Measurements from ENCODE around the gene CORIN.

The CORIN gene

DNA sequence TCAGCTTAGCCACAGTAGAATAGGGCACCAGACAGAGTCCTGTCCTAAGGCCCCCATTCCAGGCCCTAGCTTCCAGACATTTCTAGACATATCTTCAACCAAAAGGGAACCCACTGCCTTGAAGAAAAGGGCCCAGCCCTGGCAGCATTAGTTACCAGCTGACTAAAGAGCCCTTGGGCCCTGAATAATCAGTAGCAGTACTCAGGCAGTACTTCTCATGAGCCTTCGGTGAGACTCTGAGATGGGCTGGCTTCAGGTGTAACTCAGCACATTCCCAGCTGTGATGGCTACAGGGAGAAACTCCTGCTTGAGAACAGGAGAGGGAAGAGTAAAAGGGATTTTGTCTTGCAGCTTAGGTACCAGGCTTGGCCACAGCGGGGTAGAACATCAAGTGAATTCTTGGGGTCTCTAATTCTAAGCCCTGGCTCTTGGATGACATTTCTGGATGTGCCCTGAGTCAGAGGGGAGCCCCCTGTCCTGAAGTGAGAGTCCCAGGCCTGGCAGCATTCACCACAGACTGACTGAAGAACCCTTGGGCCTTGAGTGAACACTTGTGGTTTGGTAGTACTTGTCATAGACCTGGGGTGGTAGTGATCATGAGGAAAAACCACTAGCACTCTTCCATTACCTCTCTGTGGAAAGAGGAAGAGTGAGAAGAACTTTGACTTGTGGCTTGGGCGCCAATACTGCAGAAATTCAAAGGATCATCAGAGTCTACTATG, 182.7 kb downstream of the CORIN start:
- POLR2A ChIA-PET, result no interaction called here
- H3K36me3 ChIP-seq (ENCODE audit: control insufficient read depth in 2 of 2, insufficient read depth in 1 of 2, low read length in 2 of 2), result no peaks in the 10 kb centered on the region
- H3K9me3 ChIP-seq (ENCODE audit: control insufficient read depth, insufficient read depth, low read depth, low read length), result no peaks in the 10 kb centered on the region
- no peaks in the 10 kb centered on the region for H3K4me1 ChIP-seq (ENCODE audit: control insufficient read depth, insufficient read depth, low read length)
- no peak for TF ChIP-seq ZNF548 (tag by site-specific recombination; IDR thresholded peaks at IDR 0.05)
- TF ChIP-seq, protein P1, sequence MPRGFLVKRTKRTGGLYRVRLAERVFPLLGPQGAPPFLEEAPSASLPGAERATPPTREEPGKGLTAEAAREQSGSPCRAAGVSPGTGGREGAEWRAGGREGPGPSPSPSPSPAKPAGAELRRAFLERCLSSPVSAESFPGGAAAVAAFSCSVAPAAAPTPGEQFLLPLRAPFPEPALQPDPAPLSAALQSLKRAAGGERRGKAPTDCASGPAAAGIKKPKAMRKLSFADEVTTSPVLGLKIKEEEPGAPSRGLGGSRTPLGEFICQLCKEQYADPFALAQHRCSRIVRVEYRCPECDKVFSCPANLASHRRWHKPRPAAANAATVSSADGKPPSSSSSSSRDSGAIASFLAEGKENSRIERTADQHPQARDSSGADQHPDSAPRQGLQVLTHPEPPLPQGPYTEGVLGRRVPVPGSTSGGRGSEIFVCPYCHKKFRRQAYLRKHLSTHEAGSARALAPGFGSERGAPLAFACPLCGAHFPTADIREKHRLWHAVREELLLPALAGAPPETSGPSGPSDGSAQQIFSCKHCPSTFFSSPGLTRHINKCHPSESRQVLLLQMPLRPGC (tag by site-specific recombination; IDR thresholded peaks at IDR 0.05), result no peak
- TF ChIP-seq, protein P2, sequence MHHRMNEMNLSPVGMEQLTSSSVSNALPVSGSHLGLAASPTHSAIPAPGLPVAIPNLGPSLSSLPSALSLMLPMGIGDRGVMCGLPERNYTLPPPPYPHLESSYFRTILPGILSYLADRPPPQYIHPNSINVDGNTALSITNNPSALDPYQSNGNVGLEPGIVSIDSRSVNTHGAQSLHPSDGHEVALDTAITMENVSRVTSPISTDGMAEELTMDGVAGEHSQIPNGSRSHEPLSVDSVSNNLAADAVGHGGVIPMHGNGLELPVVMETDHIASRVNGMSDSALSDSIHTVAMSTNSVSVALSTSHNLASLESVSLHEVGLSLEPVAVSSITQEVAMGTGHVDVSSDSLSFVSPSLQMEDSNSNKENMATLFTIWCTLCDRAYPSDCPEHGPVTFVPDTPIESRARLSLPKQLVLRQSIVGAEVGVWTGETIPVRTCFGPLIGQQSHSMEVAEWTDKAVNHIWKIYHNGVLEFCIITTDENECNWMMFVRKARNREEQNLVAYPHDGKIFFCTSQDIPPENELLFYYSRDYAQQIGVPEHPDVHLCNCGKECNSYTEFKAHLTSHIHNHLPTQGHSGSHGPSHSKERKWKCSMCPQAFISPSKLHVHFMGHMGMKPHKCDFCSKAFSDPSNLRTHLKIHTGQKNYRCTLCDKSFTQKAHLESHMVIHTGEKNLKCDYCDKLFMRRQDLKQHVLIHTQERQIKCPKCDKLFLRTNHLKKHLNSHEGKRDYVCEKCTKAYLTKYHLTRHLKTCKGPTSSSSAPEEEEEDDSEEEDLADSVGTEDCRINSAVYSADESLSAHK (tag by site-specific recombination; IDR thresholded peaks at IDR 0.05), result no peak
- TF ChIP-seq KLF9 (tag by site-specific recombination; IDR thresholded peaks at IDR 0.05; ENCODE audit: low read depth), result no peak
- no peak for TF ChIP-seq ZNF658 (tag by site-specific recombination; IDR thresholded peaks at IDR 0.05)
- TF ChIP-seq ZNF561 (tag by site-specific recombination; IDR thresholded peaks at IDR 0.05; ENCODE audit: borderline replicate concordance), result no peak
- TF ChIP-seq ZNF335 (tag by site-specific recombination; conservative IDR thresholded peaks at IDR 0.05), result no peak
- CTCF ChIA-PET, result interaction anchor here (0.6 to 0.7 kb wide), 2 partner anchors 14 to 279 kb away, joined by 3 read pairs; no protein-coding TSS in a partner anchor
- no peak overlapping the region for H3K4me3 ChIP-seq (ENCODE audit: low read depth, low read length)
- H3K27ac ChIP-seq (ENCODE audit: extremely low read depth, low read depth, low read length), result no peak overlapping the region

DNA sequence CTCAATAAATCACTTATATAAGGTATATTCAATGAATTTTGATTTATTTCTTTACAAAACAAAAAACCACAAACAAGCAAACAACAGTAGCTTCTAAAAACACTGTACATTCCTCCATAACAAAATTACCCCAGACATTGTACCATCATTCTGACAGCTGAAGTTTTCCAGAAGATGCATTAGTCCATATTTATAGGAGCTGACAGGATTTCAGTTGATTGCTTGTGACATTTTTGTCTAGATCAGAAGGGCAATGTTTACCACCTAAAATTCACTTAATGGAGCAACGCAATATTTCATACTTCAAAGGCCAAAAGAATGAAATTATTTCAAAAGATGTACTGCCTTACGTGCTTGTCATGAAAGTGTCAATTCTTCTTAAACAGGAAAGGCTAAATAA, 185.8 kb downstream of the CORIN start:
- Histone ChIP-seq H3K36me3 (ENCODE audit: control insufficient read depth in 2 of 2, insufficient read depth in 1 of 2, low read length in 2 of 2) (no peaks in the 10 kb centered on the region), H3K4me1 (ENCODE audit: control insufficient read depth, insufficient read depth, low read length) (no peaks in the 10 kb centered on the region), H3K9me3 (ENCODE audit: control insufficient read depth, insufficient read depth, low read depth, low read length) (no peaks in the 10 kb centered on the region), H3K4me3 (ENCODE audit: low read depth, low read length) (no peak overlapping the region), H3K27ac (ENCODE audit: extremely low read depth, low read depth, low read length) (no peak overlapping the region)
- ChIA-PET POLR2A (no interaction called here), CTCF (no interaction called here)
- TF ChIP-seq OVOL3 (tag by site-specific recombination; IDR thresholded peaks at IDR 0.05) (no peak), ZNF350 (tag by site-specific recombination; IDR thresholded peaks at IDR 0.05) (no peak), ZNF843 (tag by site-specific recombination; IDR thresholded peaks at IDR 0.05) (no peak), ZNF501 (tag by site-specific recombination; IDR thresholded peaks at IDR 0.05) (no peak), ZBTB48 (tag by site-specific recombination; IDR thresholded peaks at IDR 0.05) (no peak), ZNF544 (tag by site-specific recombination; IDR thresholded peaks at IDR 0.05) (no peak), EGR2 (tag by site-specific recombination; IDR thresholded peaks at IDR 0.05; ENCODE audit: low read depth) (no peak), ZNF274 (IDR thresholded peaks at IDR 0.05; ENCODE audit: low read length) (no peak), ZNF274 (tag by site-specific recombination; IDR thresholded peaks at IDR 0.05; ENCODE audit: borderline replicate concordance) (no peak), ZFHX2 (tag by site-specific recombination; conservative IDR thresholded peaks at IDR 0.05) (no peak), ZEB2 (tag by site-specific recombination; IDR thresholded peaks at IDR 0.05) (no peak), ZNF660 (tag by site-specific recombination; IDR thresholded peaks at IDR 0.05) (no peak)
- TF ChIP-seq, protein P3, sequence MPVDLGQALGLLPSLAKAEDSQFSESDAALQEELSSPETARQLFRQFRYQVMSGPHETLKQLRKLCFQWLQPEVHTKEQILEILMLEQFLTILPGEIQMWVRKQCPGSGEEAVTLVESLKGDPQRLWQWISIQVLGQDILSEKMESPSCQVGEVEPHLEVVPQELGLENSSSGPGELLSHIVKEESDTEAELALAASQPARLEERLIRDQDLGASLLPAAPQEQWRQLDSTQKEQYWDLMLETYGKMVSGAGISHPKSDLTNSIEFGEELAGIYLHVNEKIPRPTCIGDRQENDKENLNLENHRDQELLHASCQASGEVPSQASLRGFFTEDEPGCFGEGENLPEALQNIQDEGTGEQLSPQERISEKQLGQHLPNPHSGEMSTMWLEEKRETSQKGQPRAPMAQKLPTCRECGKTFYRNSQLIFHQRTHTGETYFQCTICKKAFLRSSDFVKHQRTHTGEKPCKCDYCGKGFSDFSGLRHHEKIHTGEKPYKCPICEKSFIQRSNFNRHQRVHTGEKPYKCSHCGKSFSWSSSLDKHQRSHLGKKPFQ (tag by site-specific recombination; IDR thresholded peaks at IDR 0.05), result no peak
- TF ChIP-seq, protein P4, sequence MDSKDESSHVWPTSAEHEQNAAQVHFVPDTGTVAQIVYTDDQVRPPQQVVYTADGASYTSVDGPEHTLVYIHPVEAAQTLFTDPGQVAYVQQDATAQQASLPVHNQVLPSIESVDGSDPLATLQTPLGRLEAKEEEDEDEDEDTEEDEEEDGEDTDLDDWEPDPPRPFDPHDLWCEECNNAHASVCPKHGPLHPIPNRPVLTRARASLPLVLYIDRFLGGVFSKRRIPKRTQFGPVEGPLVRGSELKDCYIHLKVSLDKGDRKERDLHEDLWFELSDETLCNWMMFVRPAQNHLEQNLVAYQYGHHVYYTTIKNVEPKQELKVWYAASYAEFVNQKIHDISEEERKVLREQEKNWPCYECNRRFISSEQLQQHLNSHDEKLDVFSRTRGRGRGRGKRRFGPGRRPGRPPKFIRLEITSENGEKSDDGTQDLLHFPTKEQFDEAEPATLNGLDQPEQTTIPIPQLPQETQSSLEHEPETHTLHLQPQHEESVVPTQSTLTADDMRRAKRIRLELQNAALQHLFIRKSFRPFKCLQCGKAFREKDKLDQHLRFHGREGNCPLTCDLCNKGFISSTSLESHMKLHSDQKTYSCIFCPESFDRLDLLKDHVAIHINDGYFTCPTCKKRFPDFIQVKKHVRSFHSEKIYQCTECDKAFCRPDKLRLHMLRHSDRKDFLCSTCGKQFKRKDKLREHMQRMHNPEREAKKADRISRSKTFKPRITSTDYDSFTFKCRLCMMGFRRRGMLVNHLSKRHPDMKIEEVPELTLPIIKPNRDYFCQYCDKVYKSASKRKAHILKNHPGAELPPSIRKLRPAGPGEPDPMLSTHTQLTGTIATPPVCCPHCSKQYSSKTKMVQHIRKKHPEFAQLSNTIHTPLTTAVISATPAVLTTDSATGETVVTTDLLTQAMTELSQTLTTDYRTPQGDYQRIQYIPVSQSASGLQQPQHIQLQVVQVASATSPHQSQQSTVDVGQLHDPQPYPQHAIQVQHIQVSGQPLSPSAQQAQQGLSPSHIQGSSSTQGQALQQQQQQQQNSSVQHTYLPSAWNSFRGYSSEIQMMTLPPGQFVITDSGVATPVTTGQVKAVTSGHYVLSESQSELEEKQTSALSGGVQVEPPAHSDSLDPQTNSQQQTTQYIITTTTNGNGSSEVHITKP (tag by site-specific recombination; IDR thresholded peaks at IDR 0.05), result no peak
- TF ChIP-seq, protein P1 (tag by site-specific recombination; IDR thresholded peaks at IDR 0.05), result no peak
